ENCODE data around the gene NRXN3.

DNA sequence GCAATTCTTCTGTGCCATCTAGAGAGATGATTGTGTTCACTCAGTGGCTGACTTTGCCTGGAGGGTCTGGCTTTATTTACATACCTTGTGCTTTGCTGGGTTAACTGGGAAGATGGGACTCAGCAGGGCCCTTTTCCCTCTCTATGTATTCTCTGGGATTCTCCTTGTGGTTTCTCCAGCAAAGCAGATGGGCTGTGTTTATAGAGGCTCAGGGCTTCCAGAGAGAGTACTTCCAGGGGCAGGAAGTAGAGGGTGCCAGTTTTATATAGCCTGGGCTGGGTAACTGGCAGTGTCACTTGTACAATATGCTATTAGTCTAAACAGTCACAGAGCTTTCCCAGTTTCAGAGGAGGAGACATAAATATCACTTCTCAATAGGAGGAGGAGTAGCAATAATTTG, 1531.2 kb downstream of the NRXN3 start:
- TF ChIP-seq YY1 (IDR thresholded peaks at IDR 0.05; ENCODE audit: insufficient read depth, insufficient replicate concordance, low read depth, low read length) (no peak), GTF2F1 (IDR thresholded peaks at IDR 0.05; ENCODE audit: low read length) (no peak), POLR2AphosphoS5 (IDR thresholded peaks at IDR 0.05; ENCODE audit: low read depth, low read length) (no peak), DNMT3B (CRISPR knock-in tag; conservative IDR thresholded peaks at IDR 0.05) (no peak), ZFP37 (CRISPR knock-in tag; IDR thresholded peaks at IDR 0.05; ENCODE audit: borderline replicate concordance) (no peak), SP4 (CRISPR knock-in tag; IDR thresholded peaks at IDR 0.05) (no peak), SP2 (CRISPR knock-in tag; IDR thresholded peaks at IDR 0.05) (no peak), IRF2 (CRISPR knock-in tag; IDR thresholded peaks at IDR 0.05) (no peak), JUND (CRISPR knock-in tag; IDR thresholded peaks at IDR 0.05) (no peak)
- TF ChIP-seq, protein P1, sequence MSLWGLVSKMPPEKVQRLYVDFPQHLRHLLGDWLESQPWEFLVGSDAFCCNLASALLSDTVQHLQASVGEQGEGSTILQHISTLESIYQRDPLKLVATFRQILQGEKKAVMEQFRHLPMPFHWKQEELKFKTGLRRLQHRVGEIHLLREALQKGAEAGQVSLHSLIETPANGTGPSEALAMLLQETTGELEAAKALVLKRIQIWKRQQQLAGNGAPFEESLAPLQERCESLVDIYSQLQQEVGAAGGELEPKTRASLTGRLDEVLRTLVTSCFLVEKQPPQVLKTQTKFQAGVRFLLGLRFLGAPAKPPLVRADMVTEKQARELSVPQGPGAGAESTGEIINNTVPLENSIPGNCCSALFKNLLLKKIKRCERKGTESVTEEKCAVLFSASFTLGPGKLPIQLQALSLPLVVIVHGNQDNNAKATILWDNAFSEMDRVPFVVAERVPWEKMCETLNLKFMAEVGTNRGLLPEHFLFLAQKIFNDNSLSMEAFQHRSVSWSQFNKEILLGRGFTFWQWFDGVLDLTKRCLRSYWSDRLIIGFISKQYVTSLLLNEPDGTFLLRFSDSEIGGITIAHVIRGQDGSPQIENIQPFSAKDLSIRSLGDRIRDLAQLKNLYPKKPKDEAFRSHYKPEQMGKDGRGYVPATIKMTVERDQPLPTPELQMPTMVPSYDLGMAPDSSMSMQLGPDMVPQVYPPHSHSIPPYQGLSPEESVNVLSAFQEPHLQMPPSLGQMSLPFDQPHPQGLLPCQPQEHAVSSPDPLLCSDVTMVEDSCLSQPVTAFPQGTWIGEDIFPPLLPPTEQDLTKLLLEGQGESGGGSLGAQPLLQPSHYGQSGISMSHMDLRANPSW (CRISPR knock-in tag; IDR thresholded peaks at IDR 0.05; ENCODE audit: borderline replicate concordance), result no peak
- TF ChIP-seq, protein P2, sequence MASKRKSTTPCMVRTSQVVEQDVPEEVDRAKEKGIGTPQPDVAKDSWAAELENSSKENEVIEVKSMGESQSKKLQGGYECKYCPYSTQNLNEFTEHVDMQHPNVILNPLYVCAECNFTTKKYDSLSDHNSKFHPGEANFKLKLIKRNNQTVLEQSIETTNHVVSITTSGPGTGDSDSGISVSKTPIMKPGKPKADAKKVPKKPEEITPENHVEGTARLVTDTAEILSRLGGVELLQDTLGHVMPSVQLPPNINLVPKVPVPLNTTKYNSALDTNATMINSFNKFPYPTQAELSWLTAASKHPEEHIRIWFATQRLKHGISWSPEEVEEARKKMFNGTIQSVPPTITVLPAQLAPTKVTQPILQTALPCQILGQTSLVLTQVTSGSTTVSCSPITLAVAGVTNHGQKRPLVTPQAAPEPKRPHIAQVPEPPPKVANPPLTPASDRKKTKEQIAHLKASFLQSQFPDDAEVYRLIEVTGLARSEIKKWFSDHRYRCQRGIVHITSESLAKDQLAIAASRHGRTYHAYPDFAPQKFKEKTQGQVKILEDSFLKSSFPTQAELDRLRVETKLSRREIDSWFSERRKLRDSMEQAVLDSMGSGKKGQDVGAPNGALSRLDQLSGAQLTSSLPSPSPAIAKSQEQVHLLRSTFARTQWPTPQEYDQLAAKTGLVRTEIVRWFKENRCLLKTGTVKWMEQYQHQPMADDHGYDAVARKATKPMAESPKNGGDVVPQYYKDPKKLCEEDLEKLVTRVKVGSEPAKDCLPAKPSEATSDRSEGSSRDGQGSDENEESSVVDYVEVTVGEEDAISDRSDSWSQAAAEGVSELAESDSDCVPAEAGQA (IDR thresholded peaks at IDR 0.05; ENCODE audit: low read depth), result no peak
- TF ChIP-seq, protein P2 (CRISPR knock-in tag; IDR thresholded peaks at IDR 0.05; ENCODE audit: borderline replicate concordance), result no peak
- TF ChIP-seq, protein P3, sequence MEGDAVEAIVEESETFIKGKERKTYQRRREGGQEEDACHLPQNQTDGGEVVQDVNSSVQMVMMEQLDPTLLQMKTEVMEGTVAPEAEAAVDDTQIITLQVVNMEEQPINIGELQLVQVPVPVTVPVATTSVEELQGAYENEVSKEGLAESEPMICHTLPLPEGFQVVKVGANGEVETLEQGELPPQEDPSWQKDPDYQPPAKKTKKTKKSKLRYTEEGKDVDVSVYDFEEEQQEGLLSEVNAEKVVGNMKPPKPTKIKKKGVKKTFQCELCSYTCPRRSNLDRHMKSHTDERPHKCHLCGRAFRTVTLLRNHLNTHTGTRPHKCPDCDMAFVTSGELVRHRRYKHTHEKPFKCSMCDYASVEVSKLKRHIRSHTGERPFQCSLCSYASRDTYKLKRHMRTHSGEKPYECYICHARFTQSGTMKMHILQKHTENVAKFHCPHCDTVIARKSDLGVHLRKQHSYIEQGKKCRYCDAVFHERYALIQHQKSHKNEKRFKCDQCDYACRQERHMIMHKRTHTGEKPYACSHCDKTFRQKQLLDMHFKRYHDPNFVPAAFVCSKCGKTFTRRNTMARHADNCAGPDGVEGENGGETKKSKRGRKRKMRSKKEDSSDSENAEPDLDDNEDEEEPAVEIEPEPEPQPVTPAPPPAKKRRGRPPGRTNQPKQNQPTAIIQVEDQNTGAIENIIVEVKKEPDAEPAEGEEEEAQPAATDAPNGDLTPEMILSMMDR (CRISPR knock-in tag; IDR thresholded peaks at IDR 0.05), result no peak
- TF ChIP-seq, protein P4, sequence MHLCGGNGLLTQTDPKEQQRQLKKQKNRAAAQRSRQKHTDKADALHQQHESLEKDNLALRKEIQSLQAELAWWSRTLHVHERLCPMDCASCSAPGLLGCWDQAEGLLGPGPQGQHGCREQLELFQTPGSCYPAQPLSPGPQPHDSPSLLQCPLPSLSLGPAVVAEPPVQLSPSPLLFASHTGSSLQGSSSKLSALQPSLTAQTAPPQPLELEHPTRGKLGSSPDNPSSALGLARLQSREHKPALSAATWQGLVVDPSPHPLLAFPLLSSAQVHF (CRISPR knock-in tag; IDR thresholded peaks at IDR 0.05), result no peak

Data from HepG2 (cell line).